Right lobe of liver (tissue), 6 donors: ENCODE data around the gene CTDSPL. TPM values are rescaled to one million over a fixed set of nuclear protein-coding genes. Genes with fewer than 3 reads are reported as not detected.

Source experiments
- ATAC-seq, 4 donors: fragments of 200-7000 bp; cut with Tn5 transposase; one replicate each; pipeline ENCODE4 v1.9.1; 2020; ENCODE audit warnings: mild to moderate bottlenecking in 4 of 4, moderate library complexity in 4 of 4
- DNase-seq, 3 donors: peaks; one replicate each; pipeline ENCODE4 v3.0.0-alpha.2; 2020
- H3K27ac ChIP-seq, 3 donors: fragments of 200-600 bp; one replicate each; pipeline ENCODE4 v1.8.0; 2022
- H3K27me3 ChIP-seq, 2 donors: fragments of 200-600 bp; one replicate each; pipeline ENCODE4 v1.8.0; 2022
- H3K36me3 ChIP-seq, 4 donors: fragments of 200-600 bp; sonication (generic) in 1 of 4; one replicate each; pipeline versions ENCODE4 v1.5.1 to v1.8.0; 2017 to 2022; ENCODE audit warnings: control low read depth in 1 of 4
- H3K4me1 ChIP-seq, 4 donors: fragments of 200-600 bp; sonication (generic) in 1 of 4; one replicate each; pipeline versions ENCODE4 v1.5.1 to v1.8.0; 2017 to 2022; ENCODE audit warnings: control low read depth in 1 of 4
- H3K4me3 ChIP-seq, 3 donors: fragments of 200-600 bp; one replicate each; pipeline ENCODE4 v1.8.0; 2022
- H3K9me3 ChIP-seq, 4 donors: fragments of 200-600 bp; sonication (generic) in 1 of 4; one replicate each; pipeline versions ENCODE4 v1.5.1 to v1.8.0; 2017 to 2022; ENCODE audit warnings: control low read depth in 1 of 4
- CTCF ChIP-seq, 4 donors: fragments of 200-600 bp in 3 of 4; fragments of 450-650 bp in 1 of 4; IDR thresholded peaks; one replicate each; pipeline versions ENCODE4 v1.5.1 to v1.8.0; 2016 to 2022; ENCODE audit warnings: antibody characterized with exemption in 4 of 4, mild to moderate bottlenecking in 2 of 4
- POLR2A ChIP-seq: fragments of 450-650 bp; IDR thresholded peaks from one replicate; pipeline ENCODE4 v1.6.1; 2017; ENCODE audit warnings: antibody characterized with exemption, mild to moderate bottlenecking
- WGBS: methylation state at CpG from one replicate; pipeline ENCODE4 v1.1.6; 2018; ENCODE audit warnings: low coverage, low lambda C conversion rate; ENCODE audit not compliant: insufficient coverage; ENCODE audit errors: missing lambda C conversion rate; 5-methylcytosine and 5-hydroxymethylcytosine counted together
- intact Hi-C, 2 donors: fragments of 100-400 bp; cut with DNase I; formaldehyde crosslinking; loops; one replicate each; pipeline versions ENCODE4 v1.11.2 to v1.14.1; 2022
- total RNA-seq, 6 experiments: library from RNA; depleted of rRNA in 2 of 6; stranded (reverse); fragments of >200 nt in 2 of 6; fragmentation: NEBNext Ultra II Directional in 3 of 6; extraction: Animal tissue kit (Norgen Biotek cat#: 25700) in 3 of 6; gene quantifications; one replicate each; pipeline versions ENCODE4 v1.1.0 to v1.2.4, GENCODE V29; 2016 to 2023
- donor health status: DM: no; HTN: yes; CAD: no.
- donor health status: DM: no; HTN: no; CAD: no.
- donor health status: DM: no; HTN: no; CAD: no.
- donor health status: DM: no; HTN: yes; CAD: no.
- donor health status: DM: no; HTN: yes; CAD: no.

Gene CTDSPL
- total RNA-seq, 6 experiments from 2014 or later = 14.9 to 22.8 (median 18.0) TPM

GRCh38 chr3:37997342-37997741, 135.7 kb downstream of the CTDSPL start:
- Histone ChIP-seq H3K27me3 (no peaks in the 10 kb centered on the region), H3K4me3 (no peak overlapping the region), H3K4me1 (peaks cover 0 to 7% (median 3%) of the 10 kb centered on the region in 4 donors), H3K27ac (no peak overlapping the region), H3K9me3 (no peaks in the 10 kb centered on the region), H3K36me3 (no peaks in the 10 kb centered on the region)
- TF ChIP-seq CTCF (IDR thresholded peaks at IDR 0.05) (no peak), POLR2A (no peak)
- DNase-seq = peak in 2 of 3 donors; percentile 26 to 54
- ATAC-seq = no peak
- intact Hi-C loops = no loop called here
- WGBS = 93% methylated on average over 5 of the region's 10 CpGs

- Histone ChIP-seq H3K4me3 (no peak overlapping the region), H3K36me3 (no peaks in the 10 kb centered on the region), H3K9me3 (no peaks in the 10 kb centered on the region), H3K27me3 (no peaks in the 10 kb centered on the region), H3K4me1 (peaks cover 0 to 7% (median 3%) of the 10 kb centered on the region in 4 donors), H3K27ac (peak overlapping the region in 2 of 3 donors; percentile 80 to 84)
- ATAC-seq (no peak), DNase-seq (peak in 2 of 3 donors; percentile 35 to 58)
- intact Hi-C loops = no loop called here
- WGBS = no CpG with 5 or more reads among the region's 6 CpGs
- no peak for TF ChIP-seq POLR2A
- no peak for TF ChIP-seq CTCF (IDR thresholded peaks at IDR 0.05)
Observed at GRCh38 chr3:37997791-37998370, 136.2 kb downstream of the CTDSPL start.

GRCh38 chr3:37999836-38000235, 138.2 kb downstream of the CTDSPL start:
- Histone ChIP-seq H3K4me3 (no peak overlapping the region), H3K9me3 (no peaks in the 10 kb centered on the region), H3K36me3 (no peaks in the 10 kb centered on the region), H3K4me1 (peaks cover 0 to 7% (median 3%) of the 10 kb centered on the region in 4 donors), H3K27me3 (no peaks in the 10 kb centered on the region), H3K27ac (no peak overlapping the region)
- DNase-seq = peak in 2 of 3 donors; percentile 7 to 19
- WGBS = 75% methylated on average over 2 of the region's 6 CpGs
- intact Hi-C loops = loop anchor here (10.0 kb wide), 1 partner anchor 115 kb away; no protein-coding TSS in a partner anchor
- TF ChIP-seq POLR2A = no peak
- no peak for TF ChIP-seq CTCF (IDR thresholded peaks at IDR 0.05)
- no peak for ATAC-seq

- H3K27me3 ChIP-seq = no peaks in the 10 kb centered on the region
- H3K27ac ChIP-seq = no peak overlapping the region
- TF ChIP-seq POLR2A (no peak), CTCF (IDR thresholded peaks at IDR 0.05) (no peak)
- no peaks in the 10 kb centered on the region for H3K9me3 ChIP-seq
- WGBS = 96% methylated on average over 3 of the region's 6 CpGs
- no peaks in the 10 kb centered on the region for H3K36me3 ChIP-seq
- ATAC-seq = no peak
- H3K4me1 ChIP-seq = peaks cover 0 to 7% (median 3%) of the 10 kb centered on the region in 4 donors
- intact Hi-C loops = loop anchor here (10.0 kb wide), 1 partner anchor 114 kb away; no protein-coding TSS in a partner anchor
- H3K4me3 ChIP-seq = no peak overlapping the region
- DNase-seq = peak in 2 of 3 donors; percentile 17 to 41
Observed at GRCh38 chr3:38000242-38000916, 138.7 kb downstream of the CTDSPL start.
